GM12891 (cell line): ENCODE measurements around the gene NUDT4B.
"Not testable (repeated sequence)": the region's sequence is repeated elsewhere in the genome, so short reads cannot be mapped to it uniquely, and the experiment has no call there.

Experiments
- POLR2A ChIP-seq: IDR thresholded peaks from 2 replicates; pipeline ENCODE4 v1.6.1; 2011; ENCODE audit warnings: low read depth, low read length, control low read depth
- POLR2AphosphoS5 ChIP-seq: IDR thresholded peaks from 2 replicates; pipeline ENCODE4 v1.6.1; 2011; ENCODE audit warnings: low read depth, low read length, control low read depth
- SPI1 ChIP-seq: IDR thresholded peaks from 2 replicates; pipeline ENCODE4 v1.6.1; 2011; ENCODE audit warnings: low read depth, low read length, control low read depth
- TAF1 ChIP-seq: IDR thresholded peaks from 2 replicates; pipeline ENCODE4 v1.6.1; 2011; ENCODE audit warnings: low read depth, low read length, control low read depth

DNA sequence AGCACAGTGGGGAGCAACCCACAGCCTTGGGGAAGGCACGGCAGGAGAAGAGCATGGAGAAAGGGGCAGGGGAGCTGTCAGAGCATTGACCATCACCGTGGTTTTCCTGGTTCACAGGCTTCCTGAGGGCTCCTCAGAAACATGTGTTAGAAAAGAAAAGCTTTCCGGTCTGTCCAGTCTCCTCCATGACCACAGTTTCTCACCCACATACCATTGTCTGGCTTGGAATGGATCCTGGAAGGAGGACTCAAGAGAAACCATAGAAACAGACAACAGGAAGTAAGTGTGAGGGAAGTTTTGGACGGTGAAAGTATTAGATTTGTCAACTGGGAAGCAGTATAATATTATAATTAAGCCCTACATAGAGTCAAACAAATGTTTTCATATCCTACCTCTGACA lies 16.3 kb upstream of the NUDT4B start:
- TF ChIP-seq POLR2AphosphoS5, POLR2A, TAF1, SPI1: not testable (repeated sequence)
